Muscle layer of duodenum (tissue), 2 donors: ENCODE measurements around the gene NMNAT3.

Source experiments
- H3K27ac ChIP-seq: one replicate; pipeline ENCODE4 v1.7.0; 2013; ENCODE audit warnings: mild to moderate bottlenecking, low read length
- H3K27me3 ChIP-seq: one replicate; pipeline ENCODE4 v1.7.0; 2013; ENCODE audit warnings: low read depth, mild to moderate bottlenecking, control low read depth, low read length
- H3K36me3 ChIP-seq, 2 donors: one replicate each; pipeline ENCODE4 v1.7.0; 2013; ENCODE audit warnings: low read length in 2 of 2, control low read depth in 1 of 2, mild to moderate bottlenecking in 1 of 2; ENCODE audit not compliant: insufficient read depth in 2 of 2, control insufficient read depth in 1 of 2
- H3K4me1 ChIP-seq, 2 donors: one replicate each; pipeline ENCODE4 v1.7.0; 2013; ENCODE audit warnings: low read length in 2 of 2, mild to moderate bottlenecking in 2 of 2, control low read depth in 1 of 2, moderate library complexity in 1 of 2; ENCODE audit not compliant: insufficient read depth in 2 of 2, control insufficient read depth in 1 of 2
- H3K4me3 ChIP-seq, 2 donors: one replicate each; pipeline ENCODE4 v1.7.0; 2013; ENCODE audit warnings: low read length in 2 of 2, low read depth in 1 of 2, mild to moderate bottlenecking in 1 of 2
- H3K9me3 ChIP-seq, 2 donors: one replicate each; pipeline ENCODE4 v1.7.0; 2013; ENCODE audit warnings: low read length in 2 of 2, control low read depth in 1 of 2, mild to moderate bottlenecking in 1 of 2; ENCODE audit not compliant: control insufficient read depth in 1 of 2
- donor health status: healthy.

The NMNAT3 gene

DNA sequence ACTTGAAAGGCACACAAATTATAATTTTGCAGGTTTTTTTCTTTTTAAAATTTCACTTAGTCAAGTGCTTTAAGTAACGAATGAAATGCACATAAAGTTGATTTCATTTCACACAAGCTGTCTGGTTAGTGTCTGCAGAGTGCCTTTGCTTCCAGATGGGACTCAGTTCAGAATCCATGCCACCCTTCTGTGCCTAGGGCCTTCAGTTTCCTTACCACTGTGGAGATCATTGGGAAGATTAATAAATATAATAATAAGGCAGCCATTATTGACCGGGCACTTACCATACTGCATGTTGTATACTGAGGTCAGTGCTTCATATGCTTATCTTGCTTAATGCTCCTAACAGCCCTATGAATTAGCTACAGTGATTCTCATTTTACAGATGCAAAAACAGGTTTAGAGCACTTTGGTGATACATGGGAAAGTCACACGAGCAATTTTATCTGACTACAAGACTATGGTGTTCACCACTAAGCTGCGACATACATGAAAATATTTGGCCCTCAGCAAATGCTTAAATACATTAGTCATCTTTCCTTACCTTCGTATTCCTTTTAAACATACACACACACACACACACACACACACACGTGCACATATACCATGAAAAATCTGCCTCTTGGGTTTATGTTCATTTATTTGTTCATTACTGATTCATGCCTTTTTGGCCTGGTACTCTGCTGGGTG lies 3.1 kb downstream of the NMNAT3 start:
- H3K36me3 ChIP-seq: no peaks in the 10 kb centered on the region

DNA sequence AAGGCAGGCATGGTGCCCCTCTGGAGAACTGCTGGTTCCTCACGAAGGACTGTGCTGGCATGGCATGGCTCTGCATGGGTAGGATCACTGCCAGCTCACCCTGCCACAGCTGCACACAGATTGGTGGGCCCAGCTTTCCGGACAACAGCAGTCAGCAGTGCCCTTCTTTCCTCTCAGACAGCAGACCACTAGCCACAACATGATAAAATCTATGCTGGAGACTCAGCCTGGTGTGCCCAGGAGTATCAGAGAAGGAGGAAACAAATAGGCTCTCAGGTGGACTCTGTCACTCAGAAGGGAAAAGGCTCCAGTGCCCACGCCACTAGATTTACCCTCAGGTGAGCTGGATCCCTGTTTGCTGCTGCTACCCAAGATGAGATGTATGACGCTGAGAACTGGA lies 4.9 kb downstream of the NMNAT3 start:
- Histone ChIP-seq H3K9me3 (no peaks in the 10 kb centered on the region), H3K27ac (no peak overlapping the region), H3K4me3 (no peak overlapping the region), H3K36me3 (no peaks in the 10 kb centered on the region), H3K27me3 (no peaks in the 10 kb centered on the region), H3K4me1 (peaks cover 5 to 10% of the 10 kb centered on the region in 2 donors)

More for the DNA sequence above, 3.1 kb downstream of the NMNAT3 start:
- Histone ChIP-seq H3K27me3 (no peaks in the 10 kb centered on the region), H3K27ac (no peak overlapping the region), H3K4me1 (peaks cover 5 to 10% of the 10 kb centered on the region in 2 donors), H3K4me3 (no peak overlapping the region), H3K9me3 (no peaks in the 10 kb centered on the region)

DNA sequence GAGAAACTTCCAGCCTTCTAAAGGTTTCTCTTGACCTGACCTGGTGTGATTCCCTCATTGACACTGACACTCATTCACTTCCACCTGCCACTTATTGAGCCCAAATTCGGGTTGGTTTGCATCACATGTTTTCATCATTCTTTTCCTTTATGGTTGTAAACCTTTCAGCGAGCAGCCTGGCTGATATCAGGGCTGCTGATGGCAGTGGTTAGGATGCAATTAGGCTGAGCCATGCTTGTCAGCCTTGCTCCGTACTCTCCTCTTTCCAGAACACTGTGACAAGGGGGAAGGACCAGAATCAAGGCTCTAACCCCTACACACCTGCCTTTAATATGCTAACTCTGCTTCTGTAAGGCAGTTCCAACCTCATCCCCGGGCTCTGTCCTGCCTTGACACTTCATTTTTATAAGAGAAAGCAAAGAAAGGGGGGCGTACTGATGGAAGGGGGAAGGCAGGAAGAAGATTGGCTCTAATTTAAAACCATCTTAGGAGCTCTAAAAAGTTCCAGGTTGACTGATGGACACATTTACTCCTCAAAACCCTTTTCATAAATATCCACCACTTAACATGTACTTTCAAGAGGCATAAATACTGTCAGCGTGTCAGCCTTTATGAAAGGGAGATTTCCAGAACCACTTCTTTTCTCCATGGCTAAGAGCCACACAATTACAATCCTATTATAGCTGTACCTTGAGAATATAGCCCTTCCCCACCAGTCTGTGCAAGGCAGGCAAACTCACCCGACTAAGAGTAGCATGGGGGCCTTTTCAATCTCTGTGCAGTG lies 5.7 kb downstream of the NMNAT3 start:
- no peaks in the 10 kb centered on the region for H3K36me3 ChIP-seq
- H3K27me3 ChIP-seq: no peaks in the 10 kb centered on the region
- H3K4me1 ChIP-seq: peaks cover 5 to 8% of the 10 kb centered on the region in 2 donors
- no peak overlapping the region for H3K4me3 ChIP-seq
- H3K9me3 ChIP-seq: no peaks in the 10 kb centered on the region
- no peak overlapping the region for H3K27ac ChIP-seq

DNA sequence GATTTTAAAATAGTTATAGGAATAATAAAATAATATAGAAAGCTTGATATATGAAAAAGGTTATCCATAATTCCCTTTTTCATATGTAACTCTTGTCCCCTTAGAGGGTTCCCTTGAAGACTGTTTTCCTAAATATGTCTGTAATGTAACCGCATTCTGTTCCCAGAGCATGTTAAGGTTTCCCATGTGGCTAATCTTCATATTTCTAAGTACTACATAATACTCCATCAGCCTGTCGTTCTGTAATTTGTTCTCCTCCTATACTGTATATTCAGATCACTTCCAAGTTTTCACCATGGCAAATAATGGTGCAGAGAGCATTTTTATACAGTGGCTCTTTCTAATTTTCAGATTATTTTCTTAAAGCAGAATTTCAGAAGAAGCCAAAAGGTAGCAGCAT lies 6.7 kb downstream of the NMNAT3 start:
- Histone ChIP-seq H3K4me1 (no peaks in the 10 kb centered on the region), H3K36me3 (no peaks in the 10 kb centered on the region), H3K27ac (no peak overlapping the region), H3K9me3 (no peaks in the 10 kb centered on the region), H3K4me3 (no peak overlapping the region), H3K27me3 (no peaks in the 10 kb centered on the region)

DNA sequence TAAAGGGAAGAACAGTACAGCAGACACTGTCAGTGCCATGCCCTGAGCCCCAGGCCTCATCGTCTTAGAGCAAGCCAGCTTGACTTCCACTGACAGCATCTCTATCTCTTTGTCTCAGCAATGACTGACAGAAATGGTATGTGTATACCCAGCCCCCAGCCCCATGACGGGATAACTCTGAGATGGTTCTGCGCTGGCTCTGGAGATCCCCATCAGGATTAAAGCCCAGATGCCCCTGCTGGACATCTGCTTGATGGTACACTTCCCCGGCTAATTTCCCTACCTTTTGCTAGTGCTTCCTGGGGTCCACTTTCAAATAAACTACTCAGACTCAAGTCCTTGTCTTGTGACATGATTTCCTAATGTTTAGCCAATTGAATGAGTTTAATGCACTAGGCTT lies 7.6 kb downstream of the NMNAT3 start:
- Histone ChIP-seq H3K27ac (no peak overlapping the region), H3K27me3 (no peaks in the 10 kb centered on the region), H3K9me3 (no peaks in the 10 kb centered on the region), H3K36me3 (no peaks in the 10 kb centered on the region), H3K4me1 (no peaks in the 10 kb centered on the region), H3K4me3 (no peak overlapping the region)

DNA sequence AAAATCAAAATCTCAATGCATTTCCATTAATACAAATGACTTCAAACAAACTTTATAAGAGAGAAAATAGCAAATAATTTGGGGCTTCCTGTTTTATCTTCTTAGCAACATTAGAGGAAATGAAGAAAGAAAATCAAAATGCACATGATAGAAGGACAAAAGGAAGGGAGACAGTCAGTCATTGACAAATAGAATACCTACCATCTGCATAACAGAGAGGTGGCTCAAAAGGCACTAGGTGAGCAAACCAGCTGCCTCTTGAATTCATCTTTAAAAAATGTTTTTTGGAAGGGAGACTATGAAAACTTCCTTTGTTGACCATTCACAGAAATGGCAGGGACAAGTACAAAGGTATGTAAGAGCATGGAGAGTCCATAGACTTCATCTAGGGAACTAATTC lies 9.4 kb downstream of the NMNAT3 start:
- Histone ChIP-seq H3K4me3 (no peak overlapping the region), H3K4me1 (no peaks in the 10 kb centered on the region), H3K27ac (no peak overlapping the region), H3K36me3 (no peaks in the 10 kb centered on the region), H3K9me3 (no peaks in the 10 kb centered on the region), H3K27me3 (no peaks in the 10 kb centered on the region)

DNA sequence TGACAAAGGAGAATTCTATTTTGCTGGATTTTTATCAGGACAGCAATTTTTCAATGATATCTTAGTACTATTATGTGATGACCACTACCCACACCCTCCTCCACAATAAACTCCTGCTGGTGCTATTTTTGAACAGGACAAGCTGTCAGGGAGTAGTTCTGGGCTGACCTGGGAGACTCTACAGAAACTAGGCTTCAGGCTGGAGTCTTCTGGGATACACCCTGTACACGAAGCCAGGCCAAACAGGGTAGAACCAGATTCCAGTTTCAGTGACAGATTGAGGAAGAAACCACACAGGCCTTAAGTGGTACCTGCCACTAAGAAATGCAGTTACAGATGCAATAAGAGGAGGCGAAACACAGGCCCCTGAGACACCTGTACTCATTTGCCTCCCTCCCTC lies 12.8 kb downstream of the NMNAT3 start:
- H3K27ac ChIP-seq: no peak overlapping the region
- H3K36me3 ChIP-seq: peaks cover 0 to 5% of the 10 kb centered on the region in 2 donors
- no peaks in the 10 kb centered on the region for H3K4me1 ChIP-seq
- H3K9me3 ChIP-seq: no peaks in the 10 kb centered on the region
- H3K27me3 ChIP-seq: no peaks in the 10 kb centered on the region
- no peak overlapping the region for H3K4me3 ChIP-seq

DNA sequence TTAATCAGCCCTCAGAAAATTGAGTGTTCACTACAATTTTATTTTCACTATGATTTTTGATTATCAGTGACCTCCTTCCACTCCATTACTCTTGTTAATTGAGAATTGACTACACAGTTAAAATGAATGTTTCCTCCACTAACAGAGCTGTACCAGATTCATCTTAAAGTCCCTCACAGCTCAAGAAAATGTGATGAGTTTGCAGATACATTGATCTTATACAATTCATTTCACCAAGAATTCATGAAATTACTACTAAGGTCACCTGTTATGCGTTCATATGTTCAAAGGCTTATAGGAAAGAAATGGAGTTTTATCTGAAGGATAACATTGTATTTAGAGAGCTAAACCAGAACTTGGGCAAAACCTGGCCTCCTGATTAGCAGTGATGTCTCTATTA lies 17.5 kb downstream of the NMNAT3 start:
- H3K4me3 ChIP-seq: no peak overlapping the region
- no peak overlapping the region for H3K27ac ChIP-seq
- peaks cover 0 to 4% of the 10 kb centered on the region in 2 donors for H3K4me1 ChIP-seq
- no peaks in the 10 kb centered on the region for H3K9me3 ChIP-seq
- H3K27me3 ChIP-seq: no peaks in the 10 kb centered on the region
- peaks cover 0 to 5% of the 10 kb centered on the region in 2 donors for H3K36me3 ChIP-seq

DNA sequence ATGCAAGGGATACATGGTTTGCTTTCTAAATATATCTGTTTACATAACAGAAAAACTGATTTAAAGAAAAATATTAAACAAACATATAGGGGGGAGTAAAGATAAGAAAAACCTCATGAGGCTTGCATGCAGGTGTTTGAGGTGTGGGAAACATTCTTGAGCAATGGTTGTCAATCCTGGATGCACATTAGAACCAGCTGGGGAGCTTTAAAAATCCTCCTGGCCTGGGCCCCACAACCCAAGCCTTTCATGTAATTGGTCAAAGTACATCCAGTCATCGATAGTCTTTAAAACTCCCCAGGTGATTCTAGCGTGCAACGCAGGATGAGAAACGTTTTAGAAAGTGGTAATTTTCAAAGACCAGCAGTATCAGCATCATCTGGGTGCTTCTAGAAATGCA lies 18.3 kb downstream of the NMNAT3 start:
- H3K4me1 ChIP-seq: peaks cover 0 to 4% of the 10 kb centered on the region in 2 donors
- no peak overlapping the region for H3K4me3 ChIP-seq
- no peaks in the 10 kb centered on the region for H3K27me3 ChIP-seq
- H3K36me3 ChIP-seq: peaks cover 0 to 5% of the 10 kb centered on the region in 2 donors
- H3K27ac ChIP-seq: no peak overlapping the region
- no peaks in the 10 kb centered on the region for H3K9me3 ChIP-seq

DNA sequence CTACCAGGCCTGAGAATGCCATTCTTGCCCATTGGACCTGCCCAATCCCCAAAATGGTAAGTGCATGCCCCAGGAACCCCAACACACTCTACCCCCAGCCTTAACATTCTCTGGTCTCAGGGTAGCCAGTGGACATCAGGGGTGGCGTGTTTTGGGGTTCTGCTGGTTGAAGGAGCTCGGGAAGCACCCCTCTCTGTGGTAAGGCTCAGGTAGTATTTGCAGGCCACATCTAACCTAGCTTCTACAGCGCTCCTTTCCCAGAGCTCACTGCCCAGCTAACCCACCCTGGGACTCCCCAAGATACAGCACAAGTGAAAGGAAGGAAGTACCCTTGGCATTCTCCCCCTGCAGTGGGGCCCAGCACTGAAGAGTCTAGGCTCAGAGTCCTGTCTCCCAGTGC lies 19.8 kb downstream of the NMNAT3 start:
- Histone ChIP-seq H3K9me3 (no peaks in the 10 kb centered on the region), H3K4me1 (peaks cover 0 to 10% of the 10 kb centered on the region in 2 donors), H3K36me3 (peaks cover 0 to 5% of the 10 kb centered on the region in 2 donors), H3K4me3 (no peak overlapping the region), H3K27ac (no peak overlapping the region), H3K27me3 (no peaks in the 10 kb centered on the region)

DNA sequence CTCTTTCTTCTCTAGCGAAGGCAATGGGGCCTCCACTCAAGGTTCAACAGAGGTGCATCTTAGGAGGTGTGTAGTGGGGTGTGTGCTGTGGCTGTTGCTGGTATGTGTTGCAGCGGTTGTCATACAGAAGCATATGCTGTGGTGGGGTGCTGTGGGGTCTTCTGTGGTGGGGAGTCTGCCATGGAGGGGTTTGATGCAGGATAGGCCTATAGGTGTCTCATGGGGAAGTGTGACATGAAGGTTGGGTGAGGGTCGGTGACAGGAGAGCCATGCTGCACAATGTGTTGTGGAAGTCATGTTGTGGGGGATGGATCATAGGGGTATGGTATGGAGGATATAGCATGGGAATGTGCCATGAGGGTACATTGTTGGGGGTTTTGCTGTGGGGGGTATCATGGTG lies 20.3 kb downstream of the NMNAT3 start:
- H3K4me1 ChIP-seq: peaks cover 0 to 10% of the 10 kb centered on the region in 2 donors
- peaks cover 0 to 2% of the 10 kb centered on the region in 2 donors for H3K36me3 ChIP-seq
- no peak overlapping the region for H3K4me3 ChIP-seq
- H3K27me3 ChIP-seq: no peaks in the 10 kb centered on the region
- no peak overlapping the region for H3K27ac ChIP-seq
- no peaks in the 10 kb centered on the region for H3K9me3 ChIP-seq
